Activated CD8-positive, alpha-beta T cell treated with anti-CD3 and anti-CD28 coated beads, Interleukin-2, amount 10 ng/mL, durations not matched to agents 7 days and 5 days (primary cell): ENCODE data around the gene SLC4A7. TPM values are rescaled to one million over a fixed set of nuclear protein-coding genes. Genes with fewer than 3 reads are reported as not detected.

Experiments
- ATAC-seq: fragments of 150-1000 bp; cut with Tn5 transposase; one replicate; pipeline ENCODE4 v1.10.0; 2021; ENCODE audit warnings: moderate library complexity
- CTCF ChIA-PET: fragments of 350-600 bp; sonication (Branson Sonifier 250); formaldehyde crosslinking; loops from one replicate; lab custom pipeline; 2021; ENCODE audit warnings: antibody characterized with exemption; lab: Charles Lee
- POLR2A ChIA-PET: fragments of 350-600 bp; sonication (Branson Sonifier 250); formaldehyde crosslinking; loops from one replicate; lab custom pipeline; 2021; ENCODE audit warnings: antibody characterized with exemption; lab: Charles Lee
- DNase-seq: peaks from one replicate; pipeline ENCODE4 v3.0.0-alpha.2; 2020
- H3K27ac Mint-ChIP-seq: one replicate; pipeline ENCODE4 v1.8.0; 2021; ENCODE audit warnings: mild to moderate bottlenecking, mixed read lengths
- H3K27me3 Mint-ChIP-seq: one replicate; pipeline ENCODE4 v1.8.0; 2021; ENCODE audit warnings: low read depth, mixed read lengths
- H3K36me3 Mint-ChIP-seq: one replicate; pipeline ENCODE4 v1.8.0; 2021; ENCODE audit warnings: low read depth, mixed read lengths
- H3K4me1 Mint-ChIP-seq: one replicate; pipeline ENCODE4 v1.8.0; 2021; ENCODE audit warnings: low read depth, mixed read lengths
- H3K4me3 Mint-ChIP-seq: one replicate; pipeline ENCODE4 v1.8.0; 2021; ENCODE audit warnings: mild to moderate bottlenecking, mixed read lengths
- H3K9me3 Mint-ChIP-seq: one replicate; pipeline ENCODE4 v1.8.0; 2022; ENCODE audit warnings: mixed read lengths; ENCODE audit not compliant: insufficient read depth
- total RNA-seq, 2 experiments: library from RNA; stranded (reverse); gene quantifications; one replicate each; pipeline ENCODE4 v1.2.3, GENCODE V29; 2021

Gene SLC4A7
- total RNA-seq, 2 experiments from 2014 or later = 31.9 to 32.9 TPM

DNA sequence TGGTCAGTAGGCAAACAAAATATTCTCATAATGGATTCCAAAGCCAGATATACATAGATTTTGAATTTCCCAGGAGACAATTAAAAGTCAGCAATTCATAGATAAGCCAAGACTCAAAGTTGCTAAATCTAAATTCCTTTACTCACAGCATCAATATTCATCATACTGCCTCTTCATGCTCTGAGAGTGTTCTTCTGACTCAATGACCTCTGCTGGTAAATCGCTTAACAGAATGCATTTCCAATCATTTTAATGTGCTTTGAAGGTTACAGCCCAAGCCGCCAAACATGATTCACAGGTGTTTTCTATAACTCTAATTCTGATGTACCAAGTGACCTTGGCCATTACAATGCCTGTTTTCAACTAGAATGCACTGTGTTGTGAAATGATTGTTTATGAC lies 24.2 kb upstream of the SLC4A7 start:
- no peak for ATAC-seq
- Mint-ChIP-seq H3K4me1 (no peaks in the 10 kb centered on the region), H3K9me3 (no peaks in the 10 kb centered on the region), H3K4me3 (no peak overlapping the region), H3K36me3 (no peaks in the 10 kb centered on the region), H3K27me3 (no peaks in the 10 kb centered on the region), H3K27ac (no peak overlapping the region)
- POLR2A ChIA-PET = no interaction called here
- no peak for DNase-seq
- CTCF ChIA-PET = interaction anchor here (1.4 kb wide), 1 partner anchor 12 kb away, joined by 3 read pairs; no protein-coding TSS in a partner anchor

- ATAC-seq (no peak), DNase-seq (no peak)
- Mint-ChIP-seq H3K27ac (no peak overlapping the region), H3K36me3 (no peaks in the 10 kb centered on the region), H3K4me1 (no peaks in the 10 kb centered on the region), H3K4me3 (no peak overlapping the region), H3K27me3 (no peaks in the 10 kb centered on the region), H3K9me3 (no peaks in the 10 kb centered on the region)
- ChIA-PET POLR2A (no interaction called here), CTCF (interaction anchor here (1.4 kb wide), 1 partner anchor 12 kb away, joined by 3 read pairs; no protein-coding TSS in a partner anchor)
Observed at GRCh38 chr3:27507515-27508266, 23.5 kb upstream of the SLC4A7 start.

DNA sequence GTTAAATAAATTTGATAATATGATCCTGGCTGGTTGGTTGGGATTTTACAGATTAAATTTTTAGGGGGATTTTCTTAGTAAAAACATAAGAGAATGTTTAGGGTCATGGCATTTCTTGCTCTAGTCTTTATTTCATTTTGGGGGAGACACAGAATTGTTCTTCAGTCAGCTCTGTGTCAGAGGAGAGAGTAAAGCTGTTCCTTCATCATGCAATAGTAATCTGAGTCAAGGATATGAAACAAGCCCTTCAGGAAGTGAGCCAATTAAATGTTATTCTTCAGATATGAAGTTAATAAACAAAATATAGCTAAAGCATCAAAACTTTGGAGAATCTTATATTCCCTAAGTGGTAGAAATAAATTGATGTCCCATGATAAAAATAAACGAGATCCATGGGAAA lies 22.9 kb upstream of the SLC4A7 start:
- no peak overlapping the region for H3K27ac Mint-ChIP-seq
- no peaks in the 10 kb centered on the region for H3K9me3 Mint-ChIP-seq
- H3K4me1 Mint-ChIP-seq = no peaks in the 10 kb centered on the region
- DNase-seq = no peak
- ATAC-seq = no peak
- no peak overlapping the region for H3K4me3 Mint-ChIP-seq
- no peaks in the 10 kb centered on the region for H3K36me3 Mint-ChIP-seq
- ChIA-PET POLR2A (no interaction called here), CTCF (interaction anchor here (1.4 kb wide), 1 partner anchor 11 kb away, joined by 3 read pairs; no protein-coding TSS in a partner anchor)
- no peaks in the 10 kb centered on the region for H3K27me3 Mint-ChIP-seq

- no peaks in the 10 kb centered on the region for H3K4me1 Mint-ChIP-seq
- no peak overlapping the region for H3K27ac Mint-ChIP-seq
- CTCF ChIA-PET = no interaction called here
- POLR2A ChIA-PET = no interaction called here
- H3K4me3 Mint-ChIP-seq = no peak overlapping the region
- no peaks in the 10 kb centered on the region for H3K36me3 Mint-ChIP-seq
- no peaks in the 10 kb centered on the region for H3K9me3 Mint-ChIP-seq
- DNase-seq (no peak), ATAC-seq (no peak)
- no peaks in the 10 kb centered on the region for H3K27me3 Mint-ChIP-seq
Observed at GRCh38 chr3:27504749-27505148, 20.6 kb upstream of the SLC4A7 start.

- ChIA-PET POLR2A (interaction anchor here (0.6 kb wide), 1 partner anchor 908 kb away, joined by 3 read pairs; no protein-coding TSS in a partner anchor), CTCF (interaction anchor here (1.0 kb wide), 1 partner anchor 10 kb away, joined by 3 read pairs; no protein-coding TSS in a partner anchor)
- no peaks in the 10 kb centered on the region for H3K4me1 Mint-ChIP-seq
- ATAC-seq = no peak
- no peaks in the 10 kb centered on the region for H3K27me3 Mint-ChIP-seq
- no peaks in the 10 kb centered on the region for H3K36me3 Mint-ChIP-seq
- no peak overlapping the region for H3K27ac Mint-ChIP-seq
- no peak overlapping the region for H3K4me3 Mint-ChIP-seq
- no peak for DNase-seq
- no peaks in the 10 kb centered on the region for H3K9me3 Mint-ChIP-seq
Observed at GRCh38 chr3:27503526-27503925, 19.3 kb upstream of the SLC4A7 start.

GRCh38 chr3:27501759-27502158 lies 17.6 kb upstream of the SLC4A7 start:
- Mint-ChIP-seq H3K9me3 (no peaks in the 10 kb centered on the region), H3K36me3 (no peaks in the 10 kb centered on the region), H3K4me3 (no peak overlapping the region), H3K27ac (no peak overlapping the region), H3K27me3 (no peaks in the 10 kb centered on the region), H3K4me1 (peaks cover under 1% of the 10 kb centered on the region)
- DNase-seq (no peak), ATAC-seq (no peak)
- ChIA-PET CTCF (no interaction called here), POLR2A (no interaction called here)

- Mint-ChIP-seq H3K4me3 (no peak overlapping the region), H3K36me3 (no peaks in the 10 kb centered on the region), H3K27me3 (no peaks in the 10 kb centered on the region), H3K4me1 (peaks cover 6% of the 10 kb centered on the region), H3K9me3 (no peaks in the 10 kb centered on the region), H3K27ac (no peak overlapping the region)
- ChIA-PET POLR2A (no interaction called here), CTCF (no interaction called here)
- DNase-seq = no peak
- ATAC-seq = no peak
Observed at GRCh38 chr3:27500986-27501385, 16.8 kb upstream of the SLC4A7 start.

- Mint-ChIP-seq H3K4me3 (no peak overlapping the region), H3K27ac (no peak overlapping the region), H3K27me3 (no peaks in the 10 kb centered on the region), H3K36me3 (no peaks in the 10 kb centered on the region), H3K9me3 (no peaks in the 10 kb centered on the region), H3K4me1 (peaks cover 6% of the 10 kb centered on the region)
- POLR2A ChIA-PET = no interaction called here
- CTCF ChIA-PET = no interaction called here
- ATAC-seq (no peak), DNase-seq (no peak)
Observed at GRCh38 chr3:27500035-27500434, 15.9 kb upstream of the SLC4A7 start.

- Mint-ChIP-seq H3K4me3 (no peak overlapping the region), H3K4me1 (peaks cover 6% of the 10 kb centered on the region), H3K27me3 (no peaks in the 10 kb centered on the region), H3K36me3 (no peaks in the 10 kb centered on the region), H3K9me3 (no peaks in the 10 kb centered on the region), H3K27ac (no peak overlapping the region)
- DNase-seq (no peak), ATAC-seq (no peak)
- POLR2A ChIA-PET = no interaction called here
- CTCF ChIA-PET = no interaction called here
Observed at GRCh38 chr3:27494784-27495183, 10.6 kb upstream of the SLC4A7 start.

GRCh38 chr3:27488821-27489220 lies 4.6 kb upstream of the SLC4A7 start:
- no peaks in the 10 kb centered on the region for H3K36me3 Mint-ChIP-seq
- peaks cover 2% of the 10 kb centered on the region for H3K4me1 Mint-ChIP-seq
- no peaks in the 10 kb centered on the region for H3K9me3 Mint-ChIP-seq
- ATAC-seq = no peak
- ChIA-PET CTCF (interaction anchor here (1.0 to 2.0 kb wide), 2 partner anchors 14 to 192 kb away, joined by 3 to 7 read pairs; no protein-coding TSS in a partner anchor), POLR2A (no interaction called here)
- no peak overlapping the region for H3K27ac Mint-ChIP-seq
- H3K4me3 Mint-ChIP-seq = no peak overlapping the region
- no peak for DNase-seq
- H3K27me3 Mint-ChIP-seq = no peaks in the 10 kb centered on the region

DNA sequence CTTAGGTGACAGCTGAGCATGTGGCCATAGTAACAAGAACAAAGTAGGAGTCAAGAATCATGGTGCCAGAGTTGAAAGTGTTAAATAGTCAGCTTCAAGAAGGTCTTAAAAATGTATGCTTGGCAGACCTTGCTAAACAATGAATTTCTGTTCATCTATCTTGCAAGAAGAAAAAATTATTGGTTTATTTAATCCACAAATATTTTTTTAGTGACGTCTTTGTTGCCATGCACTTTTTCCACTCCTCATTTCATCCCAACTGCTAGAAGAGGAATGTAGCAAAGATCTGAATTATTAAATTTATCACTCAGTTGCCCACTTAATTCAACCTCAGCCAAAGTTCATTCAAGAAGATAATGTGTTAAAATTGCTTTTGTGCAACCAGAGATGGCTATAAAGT lies 3.2 kb upstream of the SLC4A7 start:
- ChIA-PET CTCF (interaction anchor here (1.0 to 2.0 kb wide), 2 partner anchors 129 to 194 kb away, joined by 4 to 7 read pairs; no protein-coding TSS in a partner anchor), POLR2A (no interaction called here)
- Mint-ChIP-seq H3K9me3 (no peaks in the 10 kb centered on the region), H3K4me1 (peaks cover 9% of the 10 kb centered on the region), H3K27me3 (no peaks in the 10 kb centered on the region), H3K36me3 (peaks cover 8% of the 10 kb centered on the region), H3K27ac (no peak overlapping the region), H3K4me3 (no peak overlapping the region)
- no peak for ATAC-seq
- DNase-seq = no peak

DNA sequence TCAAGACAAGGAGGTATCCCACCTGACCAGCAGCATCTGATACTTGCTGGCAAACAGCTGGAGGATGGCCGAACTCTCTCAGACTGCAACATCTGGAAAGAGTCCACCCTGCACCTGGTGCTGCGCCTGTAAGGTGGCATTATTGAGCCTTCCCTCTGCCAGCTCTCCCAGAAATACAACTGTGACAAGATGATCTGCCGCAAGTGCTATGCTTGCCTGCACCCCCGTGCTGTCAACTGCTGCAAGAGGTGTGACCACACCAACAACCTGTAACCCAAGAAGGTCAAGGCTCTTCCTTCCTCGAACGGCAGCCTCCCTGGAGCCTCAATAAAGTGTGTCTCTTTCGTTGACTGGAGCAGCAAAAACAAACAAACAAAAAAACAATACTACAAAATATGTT lies 2.2 kb upstream of the SLC4A7 start:
- no peak overlapping the region for H3K27ac Mint-ChIP-seq

More for the DNA sequence above, 2.2 kb upstream of the SLC4A7 start:
- peaks cover 11% of the 10 kb centered on the region for H3K36me3 Mint-ChIP-seq
- ChIA-PET POLR2A (no interaction called here), CTCF (interaction anchor here (0.9 to 3.6 kb wide), 4 partner anchors 19 to 194 kb away, joined by 3 to 14 read pairs (median 4); no protein-coding TSS in a partner anchor)
- ATAC-seq (no peak), DNase-seq (no peak)
- no peaks in the 10 kb centered on the region for H3K9me3 Mint-ChIP-seq
- H3K4me1 Mint-ChIP-seq = peaks cover 18% of the 10 kb centered on the region
- H3K4me3 Mint-ChIP-seq = no peak overlapping the region
- H3K27me3 Mint-ChIP-seq = no peaks in the 10 kb centered on the region
